LNCAP (cell line): ENCODE data around the gene SESN3.

Experiments
- CTCF ChIP-seq: fragments of 450-650 bp; IDR thresholded peaks from 2 replicates; pipeline ENCODE4 v1.5.1; 2017; ENCODE audit warnings: mild to moderate bottlenecking

The SESN3 gene

GRCh38 chr11:95175818-95176380, 55.1 kb downstream of the SESN3 start:
- no peak for TF ChIP-seq CTCF

- no peak for TF ChIP-seq CTCF
Observed at GRCh38 chr11:95170294-95170693, 60.7 kb downstream of the SESN3 start.

- TF ChIP-seq CTCF, result no peak
Observed at GRCh38 chr11:95166781-95167180, 64.2 kb downstream of the SESN3 start.

- no peak for TF ChIP-seq CTCF
Observed at GRCh38 chr11:95165638-95166037, 65.4 kb downstream of the SESN3 start.

GRCh38 chr11:95163106-95163505, 67.9 kb downstream of the SESN3 start:
- no peak for TF ChIP-seq CTCF

- no peak for TF ChIP-seq CTCF
Observed at GRCh38 chr11:95161248-95161647, 69.8 kb downstream of the SESN3 start.

GRCh38 chr11:95157824-95158223, 73.2 kb downstream of the SESN3 start:
- no peak for TF ChIP-seq CTCF

GRCh38 chr11:95156916-95157541, 74.0 kb downstream of the SESN3 start:
- TF ChIP-seq CTCF, result no peak
